Neural cell (in vitro differentiated cells): ENCODE data around the gene ABCA10. TPM values are rescaled to one million over a fixed set of nuclear protein-coding genes. Genes with fewer than 3 reads are reported as not detected.

Experiments
- H2AFZ ChIP-seq: fragments of 200-600, 300-800 bp; sonication (generic), shearing (Covaris generic); 2 replicates; pipeline ENCODE4 v1.6.0; 2014; ENCODE audit warnings: low read depth, mild to moderate bottlenecking, antibody characterized with exemption, low read length, moderate library complexity
- H3F3A ChIP-seq: fragments of 200-600 bp; shearing (Covaris generic); 2 replicates; pipeline ENCODE4 v1.6.1; 2016; ENCODE audit warnings: mild to moderate bottlenecking, moderate library complexity, mixed read lengths, antibody characterized with exemption, low read length; ENCODE audit not compliant: insufficient read depth, poor library complexity, severe bottlenecking
- H3K27ac ChIP-seq: fragments of 200-600, 300-800 bp; sonication (generic), shearing (Covaris generic); 2 replicates; pipeline ENCODE4 v1.5.1; 2014; ENCODE audit warnings: mild to moderate bottlenecking, low read length, moderate library complexity
- H3K27me3 ChIP-seq: fragments of 300-800, 200-600 bp; sonication (generic), shearing (Covaris generic); 2 replicates; pipeline ENCODE4 v1.6.0; 2014; ENCODE audit warnings: mild to moderate bottlenecking, low read depth, low read length, moderate library complexity; ENCODE audit not compliant: insufficient read depth
- H3K36me3 ChIP-seq: fragments of 300-800, 200-600 bp; sonication (generic), shearing (Covaris generic); 2 replicates; pipeline ENCODE4 v1.5.1; 2014; ENCODE audit warnings: mild to moderate bottlenecking, antibody characterized with exemption, low read length, moderate library complexity; ENCODE audit not compliant: insufficient read depth
- H3K4me2 ChIP-seq: fragments of 300-800, 200-600 bp; sonication (generic), shearing (Covaris generic); 2 replicates; pipeline ENCODE4 v1.6.0; 2014; ENCODE audit warnings: mild to moderate bottlenecking, low read length
- H3K4me3 ChIP-seq: fragments of 300-800, 200-600 bp; sonication (generic), shearing (Covaris generic); 2 replicates; pipeline ENCODE4 v1.5.1; 2014; ENCODE audit warnings: mild to moderate bottlenecking, low read length, moderate library complexity
- H3K79me2 ChIP-seq: fragments of 200-600 bp; shearing (Covaris generic); replicated peaks from 2 replicates; pipeline ENCODE4 v1.6.0; 2014; ENCODE audit warnings: mild to moderate bottlenecking, low read length, moderate library complexity; ENCODE audit not compliant: insufficient read depth
- H3K9ac ChIP-seq: fragments of 300-800, 200-600 bp; sonication (generic), shearing (Covaris generic); 2 replicates; pipeline ENCODE4 v1.6.1; 2016; ENCODE audit warnings: mild to moderate bottlenecking, low read length, mixed read lengths
- H3K9me2 ChIP-seq: fragments of 200-600 bp; shearing (Covaris generic); 2 replicates; pipeline ENCODE4 v1.6.1; 2016; ENCODE audit warnings: mild to moderate bottlenecking, low read length, mixed read lengths; ENCODE audit not compliant: insufficient read depth
- H3K9me3 ChIP-seq: fragments of 200-600, 300-800 bp; sonication (generic), shearing (Covaris generic); 2 replicates; pipeline ENCODE4 v1.6.1; 2016; ENCODE audit warnings: mild to moderate bottlenecking, mixed run types, low read length, moderate library complexity, mixed read lengths
- H4K20me1 ChIP-seq: fragments of 200-600 bp; shearing (Covaris generic); 2 replicates; pipeline ENCODE4 v1.6.1; 2016; ENCODE audit warnings: mild to moderate bottlenecking, mixed run types; ENCODE audit not compliant: insufficient read depth
- EP300 ChIP-seq: fragments of 450-650 bp; conservative IDR thresholded peaks from 2 replicates; pipeline ENCODE4 v1.6.1; 2014; ENCODE audit warnings: antibody characterized with exemption, mild to moderate bottlenecking, moderate library complexity; ENCODE audit not compliant: poor library complexity, severe bottlenecking
- EZH2 ChIP-seq: fragments of 200-600, 300-800 bp; shearing (Covaris generic), sonication (generic); IDR thresholded peaks from 2 replicates; pipeline ENCODE4 v1.6.1; 2014; ENCODE audit warnings: antibody characterized with exemption, low read length, borderline replicate concordance, mild to moderate bottlenecking; ENCODE audit not compliant: insufficient read depth, poor library complexity, severe bottlenecking
- MXI1 ChIP-seq: fragments of 450-650 bp; conservative IDR thresholded peaks from 2 replicates; pipeline ENCODE4 v1.6.1; 2014; ENCODE audit warnings: antibody characterized with exemption, mild to moderate bottlenecking; ENCODE audit not compliant: poor library complexity, severe bottlenecking
- POLR2AphosphoS5 ChIP-seq: IDR thresholded peaks from 2 replicates; pipeline ENCODE4 v1.6.1; 2012
- RAD21 ChIP-seq: fragments of 450-650 bp; conservative IDR thresholded peaks from 2 replicates; pipeline ENCODE4 v1.6.1; 2014; ENCODE audit warnings: antibody characterized with exemption, mild to moderate bottlenecking, moderate library complexity
- SMC3 ChIP-seq: fragments of 450-650 bp; conservative IDR thresholded peaks from 2 replicates; pipeline ENCODE4 v1.6.1; 2014; ENCODE audit warnings: antibody characterized with exemption, mild to moderate bottlenecking, moderate library complexity; ENCODE audit not compliant: poor library complexity
- polyA plus RNA-seq: library from polyadenylated mRNA; depleted of rRNA; stranded (reverse); fragments of >200 nt; gene quantifications from 2 replicates; pipeline ENCODE4 v1.2.3, GENCODE V29; 2014
- TF ChIP-seq, protein P1 (sequence below): fragments of 450-650 bp; IDR thresholded peaks from 2 replicates; pipeline ENCODE4 v1.5.1; 2014; ENCODE audit warnings: antibody characterized with exemption, mild to moderate bottlenecking, moderate library complexity; ENCODE audit not compliant: poor library complexity, severe bottlenecking
- TF ChIP-seq, protein P2 (sequence below): IDR thresholded peaks from 2 replicates; pipeline ENCODE4 v1.6.1; 2012; ENCODE audit warnings: borderline replicate concordance

ABCA10 gene
- polyA plus RNA-seq, 1 donor from 2014 or later: 15.3 TPM

GRCh38 chr17:69230939-69231338 is 2.3 kb upstream of the ABCA10 start:
- Histone ChIP-seq H2AFZ (no peak overlapping the region), H3K9ac (no peak overlapping the region), H3F3A (no peaks in the 10 kb centered on the region), H3K4me3 (no peak overlapping the region), H3K9me2 (no peaks in the 10 kb centered on the region), H3K4me2 (no peak overlapping the region), H3K9me3 (no peaks in the 10 kb centered on the region), H3K79me2 (no peaks in the 10 kb centered on the region), H3K27ac (no peak overlapping the region), H3K36me3 (no peaks in the 10 kb centered on the region), H3K27me3 (no peaks in the 10 kb centered on the region), H4K20me1 (no peaks in the 10 kb centered on the region)
- TF ChIP-seq, protein P1, sequence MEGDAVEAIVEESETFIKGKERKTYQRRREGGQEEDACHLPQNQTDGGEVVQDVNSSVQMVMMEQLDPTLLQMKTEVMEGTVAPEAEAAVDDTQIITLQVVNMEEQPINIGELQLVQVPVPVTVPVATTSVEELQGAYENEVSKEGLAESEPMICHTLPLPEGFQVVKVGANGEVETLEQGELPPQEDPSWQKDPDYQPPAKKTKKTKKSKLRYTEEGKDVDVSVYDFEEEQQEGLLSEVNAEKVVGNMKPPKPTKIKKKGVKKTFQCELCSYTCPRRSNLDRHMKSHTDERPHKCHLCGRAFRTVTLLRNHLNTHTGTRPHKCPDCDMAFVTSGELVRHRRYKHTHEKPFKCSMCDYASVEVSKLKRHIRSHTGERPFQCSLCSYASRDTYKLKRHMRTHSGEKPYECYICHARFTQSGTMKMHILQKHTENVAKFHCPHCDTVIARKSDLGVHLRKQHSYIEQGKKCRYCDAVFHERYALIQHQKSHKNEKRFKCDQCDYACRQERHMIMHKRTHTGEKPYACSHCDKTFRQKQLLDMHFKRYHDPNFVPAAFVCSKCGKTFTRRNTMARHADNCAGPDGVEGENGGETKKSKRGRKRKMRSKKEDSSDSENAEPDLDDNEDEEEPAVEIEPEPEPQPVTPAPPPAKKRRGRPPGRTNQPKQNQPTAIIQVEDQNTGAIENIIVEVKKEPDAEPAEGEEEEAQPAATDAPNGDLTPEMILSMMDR: no peak
- TF ChIP-seq, protein P2, sequence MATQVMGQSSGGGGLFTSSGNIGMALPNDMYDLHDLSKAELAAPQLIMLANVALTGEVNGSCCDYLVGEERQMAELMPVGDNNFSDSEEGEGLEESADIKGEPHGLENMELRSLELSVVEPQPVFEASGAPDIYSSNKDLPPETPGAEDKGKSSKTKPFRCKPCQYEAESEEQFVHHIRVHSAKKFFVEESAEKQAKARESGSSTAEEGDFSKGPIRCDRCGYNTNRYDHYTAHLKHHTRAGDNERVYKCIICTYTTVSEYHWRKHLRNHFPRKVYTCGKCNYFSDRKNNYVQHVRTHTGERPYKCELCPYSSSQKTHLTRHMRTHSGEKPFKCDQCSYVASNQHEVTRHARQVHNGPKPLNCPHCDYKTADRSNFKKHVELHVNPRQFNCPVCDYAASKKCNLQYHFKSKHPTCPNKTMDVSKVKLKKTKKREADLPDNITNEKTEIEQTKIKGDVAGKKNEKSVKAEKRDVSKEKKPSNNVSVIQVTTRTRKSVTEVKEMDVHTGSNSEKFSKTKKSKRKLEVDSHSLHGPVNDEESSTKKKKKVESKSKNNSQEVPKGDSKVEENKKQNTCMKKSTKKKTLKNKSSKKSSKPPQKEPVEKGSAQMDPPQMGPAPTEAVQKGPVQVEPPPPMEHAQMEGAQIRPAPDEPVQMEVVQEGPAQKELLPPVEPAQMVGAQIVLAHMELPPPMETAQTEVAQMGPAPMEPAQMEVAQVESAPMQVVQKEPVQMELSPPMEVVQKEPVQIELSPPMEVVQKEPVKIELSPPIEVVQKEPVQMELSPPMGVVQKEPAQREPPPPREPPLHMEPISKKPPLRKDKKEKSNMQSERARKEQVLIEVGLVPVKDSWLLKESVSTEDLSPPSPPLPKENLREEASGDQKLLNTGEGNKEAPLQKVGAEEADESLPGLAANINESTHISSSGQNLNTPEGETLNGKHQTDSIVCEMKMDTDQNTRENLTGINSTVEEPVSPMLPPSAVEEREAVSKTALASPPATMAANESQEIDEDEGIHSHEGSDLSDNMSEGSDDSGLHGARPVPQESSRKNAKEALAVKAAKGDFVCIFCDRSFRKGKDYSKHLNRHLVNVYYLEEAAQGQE: no peak
- TF ChIP-seq MXI1: no peak

DNA sequence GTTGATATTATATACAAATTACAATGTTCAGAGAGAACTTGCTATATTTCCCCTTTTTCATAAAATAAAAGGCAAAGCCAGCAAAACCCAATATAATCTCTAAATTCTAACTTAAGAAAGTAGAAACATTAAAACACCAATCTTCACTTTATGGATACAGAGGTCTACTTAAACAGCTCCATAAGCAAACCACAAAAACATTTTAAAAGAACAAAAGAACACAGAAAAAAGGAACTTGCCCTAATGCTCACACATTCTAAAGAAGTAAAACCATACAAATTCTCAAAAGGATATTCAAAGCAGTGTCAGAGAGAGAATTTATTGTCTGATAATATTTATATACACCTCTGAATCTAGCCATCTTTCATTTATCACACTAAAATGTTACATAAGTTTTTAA is 606 bp downstream of the ABCA10 start:
- no peaks in the 10 kb centered on the region for H3K79me2 ChIP-seq
- H4K20me1 ChIP-seq: no peaks in the 10 kb centered on the region
- H3K27ac ChIP-seq: no peak overlapping the region
- H3F3A ChIP-seq: no peaks in the 10 kb centered on the region
- no peaks in the 10 kb centered on the region for H3K27me3 ChIP-seq
- H3K9ac ChIP-seq: no peak overlapping the region
- no peak overlapping the region for H3K4me2 ChIP-seq
- no peaks in the 10 kb centered on the region for H3K9me3 ChIP-seq
- no peaks in the 10 kb centered on the region for H3K36me3 ChIP-seq
- TF ChIP-seq SMC3 (no peak), RAD21 (no peak), EP300 (no peak), EZH2 (no peak), POLR2AphosphoS5 (no peak)
- TF ChIP-seq, protein P1: no peak
- no peak overlapping the region for H2AFZ ChIP-seq
- no peak overlapping the region for H3K4me3 ChIP-seq
- H3K9me2 ChIP-seq: no peaks in the 10 kb centered on the region
